HepG2 (cell line): ENCODE measurements around the gene MAFF. TPM values are rescaled to one million over a fixed set of nuclear protein-coding genes. Genes with fewer than 3 reads are reported as not detected.

ENCODE experiments used
- ATF7-NPFF ChIP-seq: sonication (generic); formaldehyde crosslinking; IDR thresholded peaks from 2 replicates; pipeline ENCODE4 v1.8.1; 2023; ENCODE audit warnings: mild to moderate bottlenecking, low read depth, missing genetic modification reagents, moderate library complexity
- FOXK2 ChIP-seq: fragments of 450-650 bp; IDR thresholded peaks from 2 replicates; pipeline ENCODE4 v1.6.1; 2016
- FOXP1 ChIP-seq, 2 experiments: fragments of 450-650 bp in 1 of 2; IDR thresholded peaks; 2 replicates each; pipeline ENCODE4 v1.6.1; 2017 to 2018; ENCODE audit warnings: antibody characterized with exemption in 1 of 2
- HNRNPL ChIP-seq: fragments of 200-400 bp; formaldehyde crosslinking; IDR thresholded peaks from 2 replicates; pipeline ENCODE4 v1.6.1; 2017; ENCODE audit warnings: mild to moderate bottlenecking, low read depth, low read length
- HOXA9 ChIP-seq: sonication (generic); formaldehyde crosslinking; IDR thresholded peaks from 2 replicates; pipeline ENCODE4 v1.8.1; 2022; ENCODE audit warnings: missing genetic modification reagents, mild to moderate bottlenecking, moderate library complexity, borderline replicate concordance
- MAFF ChIP-seq: IDR thresholded peaks from 2 replicates; pipeline ENCODE4 v1.6.1; 2011; ENCODE audit warnings: low read depth, low read length, improper control_type of control experiment
- MEF2D ChIP-seq: sonication (generic); formaldehyde crosslinking; IDR thresholded peaks from 2 replicates; pipeline ENCODE4 v1.5.1; 2020; ENCODE audit warnings: mild to moderate bottlenecking, missing genetic modification reagents
- MEIS2 ChIP-seq: sonication (generic); formaldehyde crosslinking; IDR thresholded peaks from 2 replicates; pipeline ENCODE4 v1.9.0; 2021; ENCODE audit warnings: mild to moderate bottlenecking, missing genetic modification reagents
- NFE2L2 ChIP-seq: fragments of 150-350 bp; IDR thresholded peaks from 2 replicates; pipeline ENCODE4 v1.6.1; 2014; ENCODE audit warnings: low read length
- RARG ChIP-seq: sonication (generic); formaldehyde crosslinking; IDR thresholded peaks from 2 replicates; pipeline ENCODE4 v1.4.0; 2020; ENCODE audit warnings: low read depth, mild to moderate bottlenecking, missing genetic modification reagents
- SP4 ChIP-seq: sonication (generic); formaldehyde crosslinking; IDR thresholded peaks from 2 replicates; pipeline ENCODE4 v1.8.1; 2023; ENCODE audit warnings: mild to moderate bottlenecking, missing genetic modification reagents
- SRY ChIP-seq: sonication (generic); formaldehyde crosslinking; IDR thresholded peaks from 2 replicates; pipeline ENCODE4 v1.8.0; 2022; ENCODE audit warnings: mild to moderate bottlenecking, missing genetic modification reagents
- ZBTB1 ChIP-seq: sonication (generic); formaldehyde crosslinking; IDR thresholded peaks from 2 replicates; pipeline ENCODE4 v1.4.0; 2020; ENCODE audit warnings: missing genetic modification reagents, borderline replicate concordance
- ZNF644 ChIP-seq: IDR thresholded peaks from 2 replicates; pipeline ENCODE4 v1.6.1; 2016; ENCODE audit warnings: low read depth
- ZSCAN12 ChIP-seq: sonication (generic); formaldehyde crosslinking; IDR thresholded peaks from 2 replicates; pipeline ENCODE4 v1.9.0; 2021; ENCODE audit warnings: mild to moderate bottlenecking, missing genetic modification reagents
- ZSCAN30 ChIP-seq: sonication (generic); formaldehyde crosslinking; IDR thresholded peaks from 2 replicates; pipeline ENCODE4 v1.5.0; 2020; ENCODE audit warnings: mild to moderate bottlenecking, missing genetic modification reagents
- polyA plus RNA-seq, 8 experiments: library from polyadenylated mRNA; depleted of rRNA in 3 of 8; stranded (reverse) in 7 of 8; unstranded in 1 of 8; fragments of >200 nt; fragmentation: Illumina TruSeq in 4 of 8; extraction: Trizol in 4 of 8; gene quantifications; 2 replicates each; pipeline versions ENCODE4 v1.2.1 to v1.2.3, GENCODE V29; 2011 to 2016; ENCODE audit warnings: low read depth in 4 of 8, missing spikeins in 1 of 8, mixed read lengths in 1 of 8; ENCODE audit not compliant: insufficient read depth in 1 of 8
- total RNA-seq, 5 experiments: library from RNA; depleted of rRNA; stranded (reverse); fragments of >200 nt; fragmentation: Illumina TruSeq; extraction: Trizol; gene quantifications; 2 replicates each; pipeline ENCODE4 v1.2.3, GENCODE V29; 2016; ENCODE audit warnings: low read depth in 1 of 5
- TF ChIP-seq, protein P1 (sequence below): IDR thresholded peaks from 2 replicates; pipeline ENCODE4 v1.6.1; 2018; ENCODE audit warnings: missing genetic modification reagents, mild to moderate bottlenecking, missing compliant biosample characterization
- TF ChIP-seq, protein P2 (sequence below): sonication (generic); formaldehyde crosslinking; IDR thresholded peaks from 2 replicates; pipeline ENCODE4 v1.4.0; 2020; ENCODE audit warnings: missing genetic modification reagents
- TF ChIP-seq, protein P3 (sequence below): sonication (generic); formaldehyde crosslinking; IDR thresholded peaks from 2 replicates; pipeline ENCODE4 v1.4.0; 2020; ENCODE audit warnings: missing genetic modification reagents
- TF ChIP-seq, protein P4 (sequence below): sonication (generic); formaldehyde crosslinking; IDR thresholded peaks from 2 replicates; pipeline ENCODE4 v1.4.0; 2020; ENCODE audit warnings: missing genetic modification reagents
- TF ChIP-seq, protein P5 (sequence below): sonication (generic); formaldehyde crosslinking; IDR thresholded peaks from 2 replicates; pipeline ENCODE4 v1.4.0; 2020; ENCODE audit warnings: mild to moderate bottlenecking, missing genetic modification reagents

The MAFF gene
- total and polyA plus RNA-seq, 2 of the 13 experiments (the other 11 are each of a cell fraction or from before 2014, with no cell fraction given): 5.4 to 14.3 TPM

DNA sequence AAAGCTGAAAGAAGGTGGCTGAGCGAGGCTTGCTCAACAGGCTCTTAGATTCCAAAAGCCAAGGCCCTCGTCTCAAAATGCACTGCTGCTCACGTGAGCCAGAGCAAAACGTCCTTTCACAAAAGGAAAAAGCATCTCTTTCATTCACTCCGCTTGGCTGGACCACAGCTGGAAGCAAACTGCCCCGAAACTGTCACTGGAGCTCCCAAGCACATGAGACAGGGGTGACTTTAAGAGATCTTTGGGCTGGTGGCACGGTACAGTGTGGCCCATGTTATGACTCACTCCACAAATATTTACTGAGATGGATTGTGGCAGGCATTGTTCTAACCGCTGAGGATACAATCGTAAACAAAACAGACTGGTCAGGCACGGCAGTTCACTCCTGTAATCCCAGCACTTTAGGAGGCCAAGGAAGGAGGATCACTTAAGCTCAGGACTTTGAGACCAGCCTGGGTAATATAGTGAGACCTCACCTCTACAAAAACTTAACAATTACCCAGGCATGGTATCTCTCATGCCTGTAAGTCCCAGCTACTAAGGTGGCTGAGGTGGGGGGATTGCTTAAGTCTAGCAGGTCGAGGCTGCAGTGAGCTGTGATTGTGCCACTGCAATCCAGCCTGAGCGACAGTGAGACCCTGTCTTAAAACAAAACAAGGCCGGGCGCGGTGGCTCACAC, 23.7 kb upstream of the MAFF start (continued):
- TF ChIP-seq, protein P1, sequence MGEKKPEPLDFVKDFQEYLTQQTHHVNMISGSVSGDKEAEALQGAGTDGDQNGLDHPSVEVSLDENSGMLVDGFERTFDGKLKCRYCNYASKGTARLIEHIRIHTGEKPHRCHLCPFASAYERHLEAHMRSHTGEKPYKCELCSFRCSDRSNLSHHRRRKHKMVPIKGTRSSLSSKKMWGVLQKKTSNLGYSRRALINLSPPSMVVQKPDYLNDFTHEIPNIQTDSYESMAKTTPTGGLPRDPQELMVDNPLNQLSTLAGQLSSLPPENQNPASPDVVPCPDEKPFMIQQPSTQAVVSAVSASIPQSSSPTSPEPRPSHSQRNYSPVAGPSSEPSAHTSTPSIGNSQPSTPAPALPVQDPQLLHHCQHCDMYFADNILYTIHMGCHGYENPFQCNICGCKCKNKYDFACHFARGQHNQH (CRISPR knock-in tag): peak; percentile 83
- TF ChIP-seq, protein P2, sequence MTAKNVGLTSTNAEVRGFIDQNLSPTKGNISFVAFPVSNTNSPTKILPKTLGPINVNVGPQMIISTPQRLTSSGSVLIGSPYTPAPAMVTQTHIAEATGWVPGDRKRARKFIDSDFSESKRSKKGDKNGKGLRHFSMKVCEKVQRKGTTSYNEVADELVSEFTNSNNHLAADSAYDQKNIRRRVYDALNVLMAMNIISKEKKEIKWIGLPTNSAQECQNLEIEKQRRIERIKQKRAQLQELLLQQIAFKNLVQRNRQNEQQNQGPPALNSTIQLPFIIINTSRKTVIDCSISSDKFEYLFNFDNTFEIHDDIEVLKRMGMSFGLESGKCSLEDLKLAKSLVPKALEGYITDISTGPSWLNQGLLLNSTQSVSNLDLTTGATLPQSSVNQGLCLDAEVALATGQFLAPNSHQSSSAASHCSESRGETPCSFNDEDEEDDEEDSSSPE (CRISPR knock-in tag): no peak
- TF ChIP-seq, protein P3, sequence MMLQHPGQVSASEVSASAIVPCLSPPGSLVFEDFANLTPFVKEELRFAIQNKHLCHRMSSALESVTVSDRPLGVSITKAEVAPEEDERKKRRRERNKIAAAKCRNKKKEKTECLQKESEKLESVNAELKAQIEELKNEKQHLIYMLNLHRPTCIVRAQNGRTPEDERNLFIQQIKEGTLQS (CRISPR knock-in tag): peak; percentile 98
- TF ChIP-seq, protein P4, sequence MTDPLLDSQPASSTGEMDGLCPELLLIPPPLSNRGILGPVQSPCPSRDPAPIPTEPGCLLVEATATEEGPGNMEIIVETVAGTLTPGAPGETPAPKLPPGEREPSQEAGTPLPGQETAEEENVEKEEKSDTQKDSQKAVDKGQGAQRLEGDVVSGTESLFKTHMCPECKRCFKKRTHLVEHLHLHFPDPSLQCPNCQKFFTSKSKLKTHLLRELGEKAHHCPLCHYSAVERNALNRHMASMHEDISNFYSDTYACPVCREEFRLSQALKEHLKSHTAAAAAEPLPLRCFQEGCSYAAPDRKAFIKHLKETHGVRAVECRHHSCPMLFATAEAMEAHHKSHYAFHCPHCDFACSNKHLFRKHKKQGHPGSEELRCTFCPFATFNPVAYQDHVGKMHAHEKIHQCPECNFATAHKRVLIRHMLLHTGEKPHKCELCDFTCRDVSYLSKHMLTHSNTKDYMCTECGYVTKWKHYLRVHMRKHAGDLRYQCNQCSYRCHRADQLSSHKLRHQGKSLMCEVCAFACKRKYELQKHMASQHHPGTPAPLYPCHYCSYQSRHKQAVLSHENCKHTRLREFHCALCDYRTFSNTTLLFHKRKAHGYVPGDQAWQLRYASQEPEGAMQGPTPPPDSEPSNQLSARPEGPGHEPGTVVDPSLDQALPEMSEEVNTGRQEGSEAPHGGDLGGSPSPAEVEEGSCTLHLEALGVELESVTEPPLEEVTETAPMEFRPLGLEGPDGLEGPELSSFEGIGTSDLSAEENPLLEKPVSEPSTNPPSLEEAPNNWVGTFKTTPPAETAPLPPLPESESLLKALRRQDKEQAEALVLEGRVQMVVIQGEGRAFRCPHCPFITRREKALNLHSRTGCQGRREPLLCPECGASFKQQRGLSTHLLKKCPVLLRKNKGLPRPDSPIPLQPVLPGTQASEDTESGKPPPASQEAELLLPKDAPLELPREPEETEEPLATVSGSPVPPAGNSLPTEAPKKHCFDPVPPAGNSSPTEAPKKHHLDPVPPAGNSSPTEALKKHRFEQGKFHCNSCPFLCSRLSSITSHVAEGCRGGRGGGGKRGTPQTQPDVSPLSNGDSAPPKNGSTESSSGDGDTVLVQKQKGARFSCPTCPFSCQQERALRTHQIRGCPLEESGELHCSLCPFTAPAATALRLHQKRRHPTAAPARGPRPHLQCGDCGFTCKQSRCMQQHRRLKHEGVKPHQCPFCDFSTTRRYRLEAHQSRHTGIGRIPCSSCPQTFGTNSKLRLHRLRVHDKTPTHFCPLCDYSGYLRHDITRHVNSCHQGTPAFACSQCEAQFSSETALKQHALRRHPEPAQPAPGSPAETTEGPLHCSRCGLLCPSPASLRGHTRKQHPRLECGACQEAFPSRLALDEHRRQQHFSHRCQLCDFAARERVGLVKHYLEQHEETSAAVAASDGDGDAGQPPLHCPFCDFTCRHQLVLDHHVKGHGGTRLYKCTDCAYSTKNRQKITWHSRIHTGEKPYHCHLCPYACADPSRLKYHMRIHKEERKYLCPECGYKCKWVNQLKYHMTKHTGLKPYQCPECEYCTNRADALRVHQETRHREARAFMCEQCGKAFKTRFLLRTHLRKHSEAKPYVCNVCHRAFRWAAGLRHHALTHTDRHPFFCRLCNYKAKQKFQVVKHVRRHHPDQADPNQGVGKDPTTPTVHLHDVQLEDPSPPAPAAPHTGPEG: no peak
- TF ChIP-seq HOXA9 (CRISPR knock-in tag) (no peak), ZSCAN12 (no peak), MAFF (no peak), MEF2D (CRISPR knock-in tag) (peak; percentile 51; the same call in 1 of the 2 replicates), ZNF644 (CRISPR knock-in tag) (peak; percentile 52; the same call in 1 of the 2 replicates), ZSCAN30 (CRISPR knock-in tag) (no peak), FOXK2 (0 out of 2 replicates have a peak, but pooled peaks have one; percentile 11), ATF7-NPFF (CRISPR knock-in tag) (no peak), NFE2L2 (no peak), FOXP1 (IDR thresholded peaks at IDR 0.05) (peak; percentile 93), FOXP1 (CRISPR knock-in tag; IDR thresholded peaks at IDR 0.05) (peak; percentile 99), SP4 (CRISPR knock-in tag) (peak; percentile 68), RARG (CRISPR knock-in tag) (no peak), SRY (no peak), ZBTB1 (CRISPR knock-in tag) (no peak), MEIS2 (CRISPR knock-in tag) (peak; percentile 80), HNRNPL (no peak)
- TF ChIP-seq, protein P5, sequence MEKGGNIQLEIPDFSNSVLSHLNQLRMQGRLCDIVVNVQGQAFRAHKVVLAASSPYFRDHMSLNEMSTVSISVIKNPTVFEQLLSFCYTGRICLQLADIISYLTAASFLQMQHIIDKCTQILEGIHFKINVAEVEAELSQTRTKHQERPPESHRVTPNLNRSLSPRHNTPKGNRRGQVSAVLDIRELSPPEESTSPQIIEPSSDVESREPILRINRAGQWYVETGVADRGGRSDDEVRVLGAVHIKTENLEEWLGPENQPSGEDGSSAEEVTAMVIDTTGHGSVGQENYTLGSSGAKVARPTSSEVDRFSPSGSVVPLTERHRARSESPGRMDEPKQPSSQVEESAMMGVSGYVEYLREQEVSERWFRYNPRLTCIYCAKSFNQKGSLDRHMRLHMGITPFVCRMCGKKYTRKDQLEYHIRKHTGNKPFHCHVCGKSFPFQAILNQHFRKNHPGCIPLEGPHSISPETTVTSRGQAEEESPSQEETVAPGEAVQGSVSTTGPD: peak; percentile 65; the same call in 1 of the 2 replicates
